ENCODE data around the gene INO80D.

DNA sequence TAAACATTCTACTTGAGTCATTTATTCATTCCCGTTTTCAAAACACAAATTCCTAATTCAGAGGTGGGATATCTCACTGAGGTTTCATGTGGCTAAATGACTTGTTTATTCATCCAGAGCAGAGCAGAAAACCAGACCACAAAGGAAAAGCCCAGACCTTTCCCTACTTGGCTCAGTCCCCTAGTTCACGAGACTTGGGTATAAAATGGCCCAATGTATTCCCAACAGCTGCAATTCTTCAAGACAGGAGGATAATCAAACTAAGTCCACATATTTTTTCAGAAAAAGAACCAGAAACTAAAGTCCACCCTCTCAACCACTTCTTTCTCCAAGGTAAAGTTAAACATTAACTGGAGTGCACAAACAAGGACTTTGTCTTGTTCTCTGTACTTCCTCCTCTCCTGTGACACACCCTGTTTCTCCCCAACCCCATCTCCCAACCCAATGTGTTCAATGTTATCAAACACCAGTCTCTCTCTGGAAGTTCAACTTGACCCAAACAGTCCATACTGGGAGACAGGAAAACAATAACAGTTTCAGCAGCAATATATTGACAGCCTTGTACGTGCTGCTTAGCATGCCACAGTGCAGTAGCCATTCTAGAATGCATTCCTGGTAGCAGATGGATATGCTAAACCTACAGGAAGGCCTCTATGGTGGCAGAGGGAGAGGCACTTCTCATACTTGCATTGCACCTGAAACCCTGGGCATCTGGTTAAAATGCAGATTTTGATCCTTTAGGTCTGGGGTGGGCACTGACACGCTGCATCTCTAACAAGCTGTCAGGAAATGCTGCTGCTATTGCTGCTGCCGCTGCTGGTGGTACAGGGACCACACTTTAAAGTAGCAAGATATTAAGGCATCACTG is 110.7 kb downstream of the INO80D start:
- TF ChIP-seq CTCF (IDR thresholded peaks at IDR 0.05), result peak in 1 of 7 experiments; percentile 5
- peak in 2 of 3 donors; percentile 14 to 24 for TF ChIP-seq POLR2A (IDR thresholded peaks at IDR 0.05)
